DOHH2 (cell line): ENCODE measurements around the gene RPTOR.

Experiments used
- H3F3A ChIP-seq: fragments of 200-600 bp; sonication (generic), shearing (Covaris generic); 2 replicates; pipeline ENCODE4 v1.6.0; 2016; ENCODE audit warnings: antibody characterized with exemption, mild to moderate bottlenecking; ENCODE audit not compliant: control insufficient read depth, insufficient read depth
- H3K27ac ChIP-seq: fragments of 200-600 bp; sonication (generic); 2 replicates; pipeline ENCODE4 v1.5.1; 2014; ENCODE audit warnings: low read depth, mild to moderate bottlenecking, low read length, moderate library complexity
- H3K27me3 ChIP-seq: fragments of 200-600 bp; sonication (generic); 2 replicates; pipeline ENCODE4 v1.6.1; 2014; ENCODE audit warnings: mild to moderate bottlenecking, low read length, mixed read lengths; ENCODE audit not compliant: control insufficient read depth
- H3K36me3 ChIP-seq: fragments of 200-600 bp; sonication (generic); 2 replicates; pipeline ENCODE4 v1.6.1; 2014; ENCODE audit warnings: mild to moderate bottlenecking, low read length, moderate library complexity, mixed read lengths; ENCODE audit not compliant: control insufficient read depth
- H3K4me1 ChIP-seq: fragments of 200-600 bp; sonication (generic); 2 replicates; pipeline ENCODE4 v1.6.1; 2014; ENCODE audit warnings: mild to moderate bottlenecking, low read length, mixed read lengths; ENCODE audit not compliant: control insufficient read depth
- H3K4me2 ChIP-seq: fragments of 200-600 bp; sonication (generic); 2 replicates; pipeline ENCODE4 v1.6.0; 2014; ENCODE audit warnings: mild to moderate bottlenecking, low read length, moderate library complexity
- H3K4me3 ChIP-seq: fragments of 200-600 bp; sonication (generic); 2 replicates; pipeline ENCODE4 v1.5.1; 2014; ENCODE audit warnings: mild to moderate bottlenecking, low read length, mixed read lengths
- H3K79me2 ChIP-seq: fragments of 200-600 bp; sonication (generic); 2 replicates; pipeline ENCODE4 v1.6.1; 2014; ENCODE audit warnings: mild to moderate bottlenecking, low read length, mixed read lengths; ENCODE audit not compliant: control insufficient read depth
- H3K9me2 ChIP-seq: fragments of 200-600 bp; sonication (generic); replicated peaks from 2 replicates; pipeline ENCODE4 v1.6.1; 2014; ENCODE audit warnings: mild to moderate bottlenecking, low read length, mixed read lengths; ENCODE audit not compliant: control insufficient read depth
- H3K9me3 ChIP-seq: fragments of 200-600 bp; sonication (generic); 2 replicates; pipeline ENCODE4 v1.6.1; 2014; ENCODE audit warnings: antibody characterized with exemption, low read length, mixed read lengths; ENCODE audit not compliant: control insufficient read depth, insufficient read depth
- H4K20me1 ChIP-seq: fragments of 200-600 bp; sonication (generic); 2 replicates; pipeline ENCODE4 v1.6.0; 2014; ENCODE audit warnings: low read depth, mild to moderate bottlenecking, antibody characterized with exemption, low read length, moderate library complexity; ENCODE audit not compliant: control insufficient read depth, insufficient read depth
- EZH2phosphoT487 ChIP-seq: fragments of 200-600 bp; sonication (generic); IDR thresholded peaks from 2 replicates; pipeline ENCODE4 v1.6.1; 2017; ENCODE audit warnings: borderline replicate concordance, mild to moderate bottlenecking, antibody characterized with exemption, low read length, moderate library complexity, mixed read lengths
- TF ChIP-seq, protein P1 (sequence below): fragments of 200-600 bp; sonication (generic); IDR thresholded peaks from one replicate; pipeline ENCODE4 v1.5.1; 2014; ENCODE audit warnings: antibody characterized with exemption, mild to moderate bottlenecking, low read depth, low read length; ENCODE audit not compliant: poor library complexity, severe bottlenecking

The RPTOR gene

DNA sequence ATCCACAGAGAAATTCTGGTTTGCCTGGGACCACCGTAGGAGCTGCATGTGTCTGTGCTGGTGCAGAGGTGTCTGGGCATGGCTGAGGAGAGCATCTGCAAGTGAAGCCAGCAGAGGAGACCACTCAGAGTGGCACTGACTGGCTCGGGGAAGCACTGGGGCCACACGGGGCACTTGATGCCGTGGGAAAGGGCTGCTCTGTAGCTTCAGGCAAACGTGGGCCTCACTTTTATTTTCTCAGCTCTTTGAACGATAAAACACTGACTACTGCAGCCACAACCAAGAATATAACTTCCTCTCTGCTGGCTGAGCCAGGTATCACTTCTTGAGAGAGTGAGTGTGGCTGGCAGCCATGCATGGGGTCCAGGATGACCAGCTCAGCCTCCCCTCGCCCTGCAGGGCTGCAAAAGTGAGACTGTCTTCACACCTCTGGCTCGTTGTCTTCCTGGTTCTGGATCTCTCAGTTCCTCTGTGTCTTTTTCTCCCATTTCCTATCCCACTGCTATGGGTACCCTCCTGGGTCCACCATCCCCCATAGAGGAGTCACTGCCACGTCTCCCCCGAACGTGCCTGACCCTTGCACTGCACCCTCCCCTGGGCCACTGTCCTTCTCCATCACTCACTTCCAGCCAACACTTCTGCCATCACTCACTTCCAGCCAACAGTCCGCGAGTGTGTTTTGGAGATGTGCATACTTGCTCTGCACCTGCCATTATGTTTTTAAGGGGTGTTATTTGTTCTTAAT is 245.6 kb downstream of the RPTOR start:
- no peak for TF ChIP-seq EZH2phosphoT487
- TF ChIP-seq, protein P1, sequence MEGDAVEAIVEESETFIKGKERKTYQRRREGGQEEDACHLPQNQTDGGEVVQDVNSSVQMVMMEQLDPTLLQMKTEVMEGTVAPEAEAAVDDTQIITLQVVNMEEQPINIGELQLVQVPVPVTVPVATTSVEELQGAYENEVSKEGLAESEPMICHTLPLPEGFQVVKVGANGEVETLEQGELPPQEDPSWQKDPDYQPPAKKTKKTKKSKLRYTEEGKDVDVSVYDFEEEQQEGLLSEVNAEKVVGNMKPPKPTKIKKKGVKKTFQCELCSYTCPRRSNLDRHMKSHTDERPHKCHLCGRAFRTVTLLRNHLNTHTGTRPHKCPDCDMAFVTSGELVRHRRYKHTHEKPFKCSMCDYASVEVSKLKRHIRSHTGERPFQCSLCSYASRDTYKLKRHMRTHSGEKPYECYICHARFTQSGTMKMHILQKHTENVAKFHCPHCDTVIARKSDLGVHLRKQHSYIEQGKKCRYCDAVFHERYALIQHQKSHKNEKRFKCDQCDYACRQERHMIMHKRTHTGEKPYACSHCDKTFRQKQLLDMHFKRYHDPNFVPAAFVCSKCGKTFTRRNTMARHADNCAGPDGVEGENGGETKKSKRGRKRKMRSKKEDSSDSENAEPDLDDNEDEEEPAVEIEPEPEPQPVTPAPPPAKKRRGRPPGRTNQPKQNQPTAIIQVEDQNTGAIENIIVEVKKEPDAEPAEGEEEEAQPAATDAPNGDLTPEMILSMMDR = no peak
- Histone ChIP-seq H3K27me3 (no peaks in the 10 kb centered on the region), H3K36me3 (peaks cover 33% of the 10 kb centered on the region), H3K27ac (peak overlapping the region; percentile 79), H3K4me1 (peaks cover 49% of the 10 kb centered on the region), H3K79me2 (peaks cover 36% of the 10 kb centered on the region), H3F3A (peaks cover 7% of the 10 kb centered on the region), H4K20me1 (no peaks in the 10 kb centered on the region), H3K4me2 (peak overlapping the region; percentile 77), H3K4me3 (peak overlapping the region; percentile 60), H3K9me3 (peaks cover 12% of the 10 kb centered on the region), H3K9me2 (no peaks in the 10 kb centered on the region)

DNA sequence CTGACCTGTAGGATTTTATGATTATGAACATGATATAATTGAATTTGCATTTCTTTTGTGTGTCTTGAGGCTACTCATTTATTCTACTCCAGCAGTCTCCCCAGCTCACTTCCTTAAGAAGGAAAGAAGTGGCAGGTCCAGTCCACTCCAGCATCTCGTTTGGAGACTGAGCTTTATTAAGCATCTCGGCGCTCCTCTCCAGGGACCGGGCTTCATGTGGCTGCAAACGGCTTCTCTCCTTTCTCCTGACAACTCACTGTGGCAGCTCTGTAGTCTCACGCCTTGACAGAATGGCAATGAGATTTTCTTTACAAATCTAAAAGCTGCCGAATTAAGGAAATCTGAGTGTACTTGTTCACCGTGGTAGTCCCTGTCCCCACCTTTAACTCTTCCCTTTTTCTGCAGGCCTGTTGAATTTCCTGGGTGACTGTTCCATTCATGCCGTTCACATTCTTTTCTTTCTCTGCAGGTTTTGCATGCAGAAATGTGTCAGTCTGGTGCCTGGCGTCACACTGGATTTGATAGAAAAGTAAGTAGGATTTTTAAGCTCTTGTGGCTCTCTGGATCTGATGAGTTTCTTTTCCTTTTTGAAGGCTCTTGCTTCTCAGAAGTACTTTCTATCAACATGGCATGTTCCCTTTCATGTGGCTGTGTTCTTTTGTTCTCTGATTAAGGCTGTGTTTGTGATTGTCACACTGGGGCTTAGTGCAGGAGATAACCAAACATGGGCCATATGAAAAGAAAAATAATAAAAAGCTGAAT is 246.5 kb downstream of the RPTOR start:
- no peaks in the 10 kb centered on the region for H4K20me1 ChIP-seq
- no peaks in the 10 kb centered on the region for H3K27me3 ChIP-seq
- no peak overlapping the region for H3K4me2 ChIP-seq
- H3K9me3 ChIP-seq = peaks cover 12% of the 10 kb centered on the region
- no peak for TF ChIP-seq EZH2phosphoT487
- TF ChIP-seq, protein P1 = no peak
- no peak overlapping the region for H3K4me3 ChIP-seq
- H3K9me2 ChIP-seq = no peaks in the 10 kb centered on the region
- peaks cover 29% of the 10 kb centered on the region for H3K79me2 ChIP-seq
- H3K4me1 ChIP-seq = peaks cover 49% of the 10 kb centered on the region
- peaks cover 7% of the 10 kb centered on the region for H3F3A ChIP-seq
- peak overlapping the region; percentile 79; the same call in 1 of the 2 replicates for H3K27ac ChIP-seq
- H3K36me3 ChIP-seq = peaks cover 39% of the 10 kb centered on the region

DNA sequence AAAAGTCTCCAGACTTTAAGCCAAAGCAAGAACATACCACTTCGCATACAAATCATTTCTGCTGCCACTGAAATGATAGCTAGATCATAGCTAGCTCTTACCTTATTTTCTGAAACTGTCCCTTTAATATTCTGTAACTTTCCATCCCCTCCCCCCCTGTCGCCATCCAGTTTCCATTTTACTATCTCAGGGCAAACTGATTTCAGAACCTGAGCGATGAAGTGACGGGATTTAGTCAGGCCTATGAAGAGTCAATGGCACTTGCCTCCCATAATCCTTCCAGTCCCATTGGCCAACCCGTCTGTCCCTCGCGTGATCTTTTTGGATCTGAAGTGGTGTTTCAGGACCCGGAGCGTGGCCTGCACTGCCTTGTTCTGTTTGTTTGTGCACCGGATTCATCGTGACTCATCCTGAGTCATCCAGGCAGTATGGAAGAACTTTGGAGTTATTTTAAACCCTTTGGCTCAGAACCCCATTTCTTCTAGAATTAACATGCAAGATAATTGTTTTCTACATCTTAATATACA is 247.2 kb downstream of the RPTOR start:
- Histone ChIP-seq H3F3A (peaks cover 7% of the 10 kb centered on the region), H3K4me3 (no peak overlapping the region), H3K9me2 (no peaks in the 10 kb centered on the region), H3K79me2 (peaks cover 24% of the 10 kb centered on the region), H3K36me3 (peaks cover 33% of the 10 kb centered on the region), H3K9me3 (peaks cover 11% of the 10 kb centered on the region), H4K20me1 (no peaks in the 10 kb centered on the region), H3K27me3 (no peaks in the 10 kb centered on the region), H3K4me1 (peaks cover 45% of the 10 kb centered on the region), H3K4me2 (no peak overlapping the region), H3K27ac (no peak overlapping the region)
- TF ChIP-seq, protein P1 = no peak
- TF ChIP-seq EZH2phosphoT487 = no peak
